ENCODE measurements around the gene RAPGEF2. TPM values are rescaled to one million over a fixed set of nuclear protein-coding genes. Genes with fewer than 3 reads are reported as not detected.
"Not testable (repeated sequence)": the region's sequence is repeated elsewhere in the genome, so short reads cannot be mapped to it uniquely, and the experiment has no call there.

RAPGEF2 gene
- total RNA-seq, 1 donor from 2014 or later, result 32.6 TPM

DNA sequence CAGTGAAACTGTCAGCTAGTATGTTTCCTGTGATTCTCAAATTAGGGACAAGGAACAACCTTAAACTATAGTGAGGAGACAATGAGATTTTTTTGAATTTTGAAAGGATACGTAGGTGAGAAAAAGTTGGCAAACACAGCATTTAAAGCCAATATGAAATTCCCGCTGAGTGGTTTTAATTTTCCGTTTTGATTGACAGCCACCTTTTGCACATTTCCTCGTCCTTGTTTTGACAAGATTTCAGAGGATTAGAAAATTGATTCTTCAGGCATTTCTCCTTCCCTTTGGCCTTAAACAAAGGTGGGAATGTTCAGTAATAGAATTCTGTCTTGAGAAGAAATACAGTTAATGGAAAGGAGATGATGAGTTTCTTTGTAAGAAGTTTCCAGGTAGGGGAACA, 52.2 kb downstream of the RAPGEF2 start:
- H3K4me3 ChIP-seq (ENCODE audit: low read depth, low read length), result no peak overlapping the region
- TF ChIP-seq, protein P1, sequence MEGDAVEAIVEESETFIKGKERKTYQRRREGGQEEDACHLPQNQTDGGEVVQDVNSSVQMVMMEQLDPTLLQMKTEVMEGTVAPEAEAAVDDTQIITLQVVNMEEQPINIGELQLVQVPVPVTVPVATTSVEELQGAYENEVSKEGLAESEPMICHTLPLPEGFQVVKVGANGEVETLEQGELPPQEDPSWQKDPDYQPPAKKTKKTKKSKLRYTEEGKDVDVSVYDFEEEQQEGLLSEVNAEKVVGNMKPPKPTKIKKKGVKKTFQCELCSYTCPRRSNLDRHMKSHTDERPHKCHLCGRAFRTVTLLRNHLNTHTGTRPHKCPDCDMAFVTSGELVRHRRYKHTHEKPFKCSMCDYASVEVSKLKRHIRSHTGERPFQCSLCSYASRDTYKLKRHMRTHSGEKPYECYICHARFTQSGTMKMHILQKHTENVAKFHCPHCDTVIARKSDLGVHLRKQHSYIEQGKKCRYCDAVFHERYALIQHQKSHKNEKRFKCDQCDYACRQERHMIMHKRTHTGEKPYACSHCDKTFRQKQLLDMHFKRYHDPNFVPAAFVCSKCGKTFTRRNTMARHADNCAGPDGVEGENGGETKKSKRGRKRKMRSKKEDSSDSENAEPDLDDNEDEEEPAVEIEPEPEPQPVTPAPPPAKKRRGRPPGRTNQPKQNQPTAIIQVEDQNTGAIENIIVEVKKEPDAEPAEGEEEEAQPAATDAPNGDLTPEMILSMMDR (IDR thresholded peaks at IDR 0.05; ENCODE audit: insufficient read depth, low read length, poor library complexity, severe bottlenecking), result no peak
- H3K27me3 ChIP-seq (ENCODE audit: control insufficient read depth, insufficient read depth, low read length), result no peaks in the 10 kb centered on the region
- no peak for DNase-seq (ENCODE audit: low read depth)
- H3K36me3 ChIP-seq (ENCODE audit: control insufficient read depth, insufficient read depth, low read length), result no peaks in the 10 kb centered on the region

DNA sequence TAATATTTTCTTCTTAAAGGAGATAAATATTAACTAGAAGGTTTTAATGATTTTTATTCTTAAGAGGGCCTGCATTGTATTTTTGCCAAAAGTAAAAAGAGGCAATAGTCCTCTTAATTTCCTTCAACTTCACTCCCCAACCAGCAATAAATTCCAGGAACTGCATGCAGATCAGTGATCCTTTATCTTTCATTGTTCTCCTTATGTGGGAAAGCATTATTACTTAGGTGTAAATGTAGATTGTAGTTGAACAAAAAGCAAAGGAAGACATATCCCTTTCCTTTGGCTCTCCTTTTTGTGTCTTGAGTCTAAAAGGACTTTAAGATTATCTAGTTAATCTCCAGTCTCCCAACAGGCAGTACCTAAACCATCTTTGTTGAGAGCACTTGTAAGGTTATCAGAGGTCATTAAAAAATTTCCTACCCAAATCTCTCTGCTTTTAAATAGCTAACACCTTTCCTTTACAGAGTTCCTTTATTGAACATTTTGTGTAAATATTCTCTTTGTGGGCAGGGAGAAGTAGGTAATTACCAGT, 55.3 kb downstream of the RAPGEF2 start:
- no peaks in the 10 kb centered on the region for H3K27me3 ChIP-seq (ENCODE audit: control insufficient read depth, insufficient read depth, low read length)
- H3K36me3 ChIP-seq (ENCODE audit: control insufficient read depth, insufficient read depth, low read length), result no peaks in the 10 kb centered on the region
- TF ChIP-seq, protein P1 (IDR thresholded peaks at IDR 0.05; ENCODE audit: insufficient read depth, low read length, poor library complexity, severe bottlenecking), result no peak
- no peak for DNase-seq (ENCODE audit: low read depth)
- no peak overlapping the region for H3K4me3 ChIP-seq (ENCODE audit: low read depth, low read length)

DNA sequence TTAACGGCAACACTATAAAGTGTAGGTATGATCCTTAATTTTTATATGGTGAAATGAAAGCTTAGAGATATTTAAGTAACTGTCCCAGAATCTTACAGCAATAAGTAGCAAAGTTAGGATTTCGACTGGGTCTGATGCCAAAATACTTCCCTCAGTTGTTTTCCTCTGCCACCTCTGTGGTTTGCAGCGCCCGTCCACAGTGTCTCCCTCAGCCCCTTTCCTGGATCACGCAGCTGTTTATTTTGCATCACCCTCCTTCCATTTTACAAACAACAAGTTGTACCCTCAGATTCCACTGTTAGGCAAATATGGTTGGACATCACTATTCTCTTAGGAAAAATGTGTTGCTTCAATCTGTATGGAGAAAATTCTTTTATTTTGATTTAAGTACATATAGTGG, 56.1 kb downstream of the RAPGEF2 start:
- TF ChIP-seq, protein P1 (IDR thresholded peaks at IDR 0.05; ENCODE audit: insufficient read depth, low read length, poor library complexity, severe bottlenecking), result no peak

DNA sequence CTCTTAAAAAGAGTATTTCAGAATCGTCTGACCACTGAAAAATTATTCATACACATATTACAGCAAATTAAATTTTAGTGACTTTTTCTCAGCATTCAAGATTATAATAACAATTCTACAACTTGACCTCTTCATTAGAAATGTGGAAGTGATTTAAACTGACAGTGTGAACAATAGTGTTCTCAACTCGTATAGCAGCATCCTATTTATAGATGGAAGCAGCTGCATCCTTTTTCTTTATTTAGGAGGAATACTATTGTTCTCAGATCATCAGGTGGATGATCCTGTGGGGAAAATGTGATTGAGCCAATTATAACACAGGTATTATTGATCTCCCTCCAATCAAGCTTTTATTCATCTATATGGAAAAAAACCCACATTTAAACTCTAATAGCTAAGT, 56.7 kb downstream of the RAPGEF2 start:
- DNase-seq (ENCODE audit: low read depth), result no peak
- H3K4me3 ChIP-seq (ENCODE audit: low read depth, low read length), result no peak overlapping the region
- H3K36me3 ChIP-seq (ENCODE audit: control insufficient read depth, insufficient read depth, low read length), result no peaks in the 10 kb centered on the region
- no peaks in the 10 kb centered on the region for H3K27me3 ChIP-seq (ENCODE audit: control insufficient read depth, insufficient read depth, low read length)
- TF ChIP-seq, protein P1 (IDR thresholded peaks at IDR 0.05; ENCODE audit: insufficient read depth, low read length, poor library complexity, severe bottlenecking), result no peak

More for the DNA sequence above, 56.1 kb downstream of the RAPGEF2 start:
- no peak for DNase-seq (ENCODE audit: low read depth)
- H3K36me3 ChIP-seq (ENCODE audit: control insufficient read depth, insufficient read depth, low read length), result no peaks in the 10 kb centered on the region
- H3K27me3 ChIP-seq (ENCODE audit: control insufficient read depth, insufficient read depth, low read length), result no peaks in the 10 kb centered on the region
- no peak overlapping the region for H3K4me3 ChIP-seq (ENCODE audit: low read depth, low read length)

DNA sequence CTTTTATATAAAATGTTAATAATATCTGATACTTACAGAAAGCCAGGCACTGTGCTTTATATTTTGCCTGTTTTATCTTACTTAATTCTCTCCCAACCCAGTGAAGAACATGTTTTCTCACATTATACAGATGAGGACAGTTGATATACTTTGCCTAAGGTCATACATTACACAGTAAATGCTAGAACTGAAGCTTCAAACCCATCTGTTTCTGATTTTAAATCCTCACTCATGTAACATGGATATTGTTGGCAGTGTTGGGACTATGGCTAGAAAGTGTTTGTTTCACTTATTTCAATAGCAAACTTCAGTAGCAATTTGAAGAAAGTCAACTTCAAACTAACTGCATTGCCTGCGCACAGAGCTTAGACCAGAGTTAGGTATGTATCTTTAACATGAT, 57.4 kb downstream of the RAPGEF2 start:
- H3K27me3 ChIP-seq (ENCODE audit: control insufficient read depth, insufficient read depth, low read length), result no peaks in the 10 kb centered on the region
- no peaks in the 10 kb centered on the region for H3K36me3 ChIP-seq (ENCODE audit: control insufficient read depth, insufficient read depth, low read length)
- TF ChIP-seq, protein P1 (IDR thresholded peaks at IDR 0.05; ENCODE audit: insufficient read depth, low read length, poor library complexity, severe bottlenecking), result no peak
- no peak overlapping the region for H3K4me3 ChIP-seq (ENCODE audit: low read depth, low read length)
- no peak for DNase-seq (ENCODE audit: low read depth)

DNA sequence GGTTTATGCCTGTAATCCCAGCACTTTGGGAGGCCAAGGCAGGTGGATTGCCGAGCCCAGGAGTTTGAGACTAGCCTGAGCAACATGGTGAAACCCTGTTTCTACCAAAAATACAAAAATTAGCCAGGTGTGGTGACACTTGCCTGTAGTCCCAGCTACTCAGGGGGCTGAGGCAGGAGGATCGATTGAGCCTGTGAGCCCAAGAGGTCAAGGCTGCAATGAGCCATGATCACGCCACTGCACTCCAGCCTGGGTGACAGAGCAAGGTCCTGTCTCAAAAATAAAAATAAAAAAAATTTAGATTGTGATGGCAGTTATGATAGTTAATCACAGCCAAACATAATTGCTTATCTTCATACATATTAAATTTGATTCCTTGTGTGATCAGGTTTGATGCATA, 58.6 kb downstream of the RAPGEF2 start:
- DNase-seq (ENCODE audit: low read depth); H3K27me3 ChIP-seq (ENCODE audit: control insufficient read depth, insufficient read depth, low read length); H3K36me3 ChIP-seq (ENCODE audit: control insufficient read depth, insufficient read depth, low read length); H3K4me3 ChIP-seq (ENCODE audit: low read depth, low read length): not testable (repeated sequence)
